HCT116 (cell line): ENCODE measurements around the gene HIC1. TPM values are rescaled to one million over a fixed set of nuclear protein-coding genes. Genes with fewer than 3 reads are reported as not detected.

ENCODE experiments used
- ATAC-seq: fragments of 200-7000 bp; cut with Tn5 transposase; 2 replicates; pipeline ENCODE4 v1.9.1; 2020; ENCODE audit warnings: mild to moderate bottlenecking, moderate library complexity
- BruUV-seq: library from RNA; stranded (reverse); fragments of 400-500 nt; replicated peaks from 2 replicates; lab custom pipeline; 2021; lab: Mats Ljungman, UMichigan
- CTCF ChIA-PET: fragments of 300-600 bp; sonication (Branson Sonifier 250); formaldehyde crosslinking; loops from one replicate; lab custom pipeline; 2021; ENCODE audit warnings: antibody characterized with exemption; lab: Charles Lee
- POLR2A ChIA-PET: fragments of 300-600, 350-600 bp; sonication (Branson Sonifier 250); formaldehyde crosslinking; loops from one replicate; lab custom pipeline; 2021; ENCODE audit warnings: antibody characterized with exemption; lab: Charles Lee
- RAD21 ChIA-PET, 2 experiments: fragments of 300-600 bp; sonication (Branson Sonifier 250); formaldehyde crosslinking; loops; one replicate each; lab custom pipeline; 2023; ENCODE audit warnings: low total read pairs in 2 of 2; ENCODE audit not compliant: uncharacterized antibody in 2 of 2, unreplicated experiment in 2 of 2, low non-redundant PET in 1 of 2; lab: Charles Lee
- DNase-seq: peaks from one replicate; pipeline ENCODE4 v3.0.0-alpha.2; 2010; ENCODE audit warnings: low read depth, low spot score
- H2AFZ ChIP-seq: fragments of 200-600 bp; shearing (Covaris generic), sonication (generic); 2 replicates; pipeline ENCODE4 v1.6.1; 2017; ENCODE audit warnings: low read depth, mixed run types, mixed read lengths, antibody characterized with exemption, low read length; ENCODE audit not compliant: poor library complexity, severe bottlenecking
- H3K27ac ChIP-seq: 2 replicates; pipeline ENCODE4 v1.5.1; 2012; ENCODE audit warnings: low read depth, low read length
- H3K27me3 ChIP-seq: fragments of 200-600 bp; sonication (generic); 2 replicates; pipeline ENCODE4 v1.6.1; 2016; ENCODE audit warnings: mixed run types, low read length, mixed read lengths; ENCODE audit not compliant: insufficient read depth
- H3K36me3 ChIP-seq, 2 experiments: fragments of 200-500 bp in 1 of 2; fragments of 200-600 bp in 1 of 2; sonication (Bioruptor generic) in 1 of 2; sonication (generic) in 1 of 2; 2 replicates each; pipeline versions ENCODE4 v1.5.1 to v1.6.1; 2014 to 2016; ENCODE audit warnings: low read length in 2 of 2, inconsistent platforms in 1 of 2, mixed read lengths in 1 of 2, mixed run types in 1 of 2; ENCODE audit not compliant: insufficient read depth in 2 of 2, control insufficient read depth in 1 of 2
- H3K4me1 ChIP-seq, 2 experiments: fragments of 200-600 bp in 1 of 2; sonication (generic) in 1 of 2; 2 replicates each; pipeline versions ENCODE4 v1.5.1 to v1.6.1; 2012 to 2017; ENCODE audit warnings: low read length in 2 of 2, inconsistent platforms in 1 of 2, mild to moderate bottlenecking in 1 of 2, mixed read lengths in 1 of 2, mixed run types in 1 of 2, moderate library complexity in 1 of 2; ENCODE audit not compliant: insufficient read depth in 2 of 2, control insufficient read depth in 1 of 2
- H3K4me2 ChIP-seq: fragments of 200-600 bp; sonication (generic); 2 replicates; pipeline ENCODE4 v1.6.1; 2017; ENCODE audit warnings: mixed run types, low read length, mixed read lengths
- H3K4me3 ChIP-seq, 2 experiments: fragments of 200-600 bp in 1 of 2; sonication (generic) in 1 of 2; replicated peaks in 1 of 2; 2 replicates each; pipeline ENCODE4 v1.5.1; 2011 to 2016; ENCODE audit warnings: low read length in 2 of 2, control low read depth in 1 of 2, low read depth in 1 of 2, mild to moderate bottlenecking in 1 of 2, mixed read lengths in 1 of 2, mixed run types in 1 of 2
- H3K79me2 ChIP-seq: fragments of 200-600 bp; sonication (generic); 2 replicates; pipeline ENCODE4 v1.6.1; 2017; ENCODE audit warnings: mild to moderate bottlenecking, mixed run types, low read length, moderate library complexity, mixed read lengths; ENCODE audit not compliant: insufficient read depth
- H3K9ac ChIP-seq: fragments of 200-600 bp; sonication (generic); 2 replicates; pipeline ENCODE4 v1.6.1; 2016; ENCODE audit warnings: low read length, mixed read lengths
- H3K9me2 ChIP-seq: fragments of 200-600 bp; sonication (generic), shearing (Covaris generic); 2 replicates; pipeline ENCODE4 v1.6.1; 2017; ENCODE audit warnings: mixed run types, mild to moderate bottlenecking, moderate library complexity; ENCODE audit not compliant: insufficient read depth
- H3K9me3 ChIP-seq, 2 experiments: fragments of 200-500 bp in 1 of 2; fragments of 200-600 bp in 1 of 2; sonication (Bioruptor generic) in 1 of 2; sonication (generic) in 1 of 2; 2 replicates each; pipeline ENCODE4 v1.6.1; 2014 to 2017; ENCODE audit warnings: low read length in 2 of 2, mixed read lengths in 2 of 2, inconsistent platforms in 1 of 2, low read depth in 1 of 2, mild to moderate bottlenecking in 1 of 2, mixed run types in 1 of 2, moderate library complexity in 1 of 2; ENCODE audit not compliant: control insufficient read depth in 1 of 2, insufficient read depth in 1 of 2
- H4K20me1 ChIP-seq: fragments of 200-600 bp; sonication (generic), shearing (Covaris generic); 2 replicates; pipeline ENCODE4 v1.6.1; 2017; ENCODE audit warnings: mixed run types, mild to moderate bottlenecking, moderate library complexity; ENCODE audit not compliant: insufficient read depth
- EGR1 ChIP-seq: IDR thresholded peaks from 2 replicates; pipeline ENCODE4 v1.6.1; 2012; ENCODE audit warnings: low read depth
- EZH2 ChIP-seq: fragments of 200-600 bp; sonication (generic); IDR thresholded peaks from 2 replicates; pipeline ENCODE4 v1.6.1; 2017; ENCODE audit warnings: antibody characterized with exemption, mixed run types
- FOSL1 ChIP-seq: IDR thresholded peaks from 2 replicates; pipeline ENCODE4 v1.6.1; 2012; ENCODE audit warnings: low read depth
- JUND ChIP-seq: IDR thresholded peaks from 2 replicates; pipeline ENCODE4 v1.6.1; 2012
- POLR2A ChIP-seq: IDR thresholded peaks from 2 replicates; pipeline ENCODE4 v1.7.0; 2011; ENCODE audit warnings: borderline replicate concordance; ENCODE audit not compliant: insufficient read depth, insufficient read length; ENCODE audit errors: extremely low read depth
- POLR2AphosphoS5 ChIP-seq: IDR thresholded peaks from 2 replicates; pipeline ENCODE4 v1.6.1; 2011; ENCODE audit warnings: mild to moderate bottlenecking, low read depth, low read length, moderate library complexity
- RAD21 ChIP-seq: IDR thresholded peaks from 2 replicates; pipeline ENCODE4 v1.6.1; 2012; ENCODE audit warnings: low read depth, mild to moderate bottlenecking
- SP1 ChIP-seq: IDR thresholded peaks from 2 replicates; pipeline ENCODE4 v1.6.1; 2012; ENCODE audit warnings: low read depth
- SRF ChIP-seq: IDR thresholded peaks from 2 replicates; pipeline ENCODE4 v1.6.1; 2012; ENCODE audit warnings: low read depth
- TCF7L2 ChIP-seq: IDR thresholded peaks from 2 replicates; pipeline ENCODE4 v1.7.0; 2011; ENCODE audit warnings: borderline replicate concordance, inconsistent platforms; ENCODE audit not compliant: insufficient read depth, insufficient read length; ENCODE audit errors: extremely low read depth
- YY1 ChIP-seq: IDR thresholded peaks from 2 replicates; pipeline ENCODE4 v1.6.1; 2011; ENCODE audit warnings: low read length, low read depth, moderate library complexity, mild to moderate bottlenecking; ENCODE audit not compliant: insufficient replicate concordance; ENCODE audit errors: extremely low read depth
- ZBTB33 ChIP-seq: IDR thresholded peaks from 2 replicates; pipeline ENCODE4 v1.6.1; 2011; ENCODE audit warnings: mild to moderate bottlenecking, low read length, moderate library complexity; ENCODE audit not compliant: insufficient replicate concordance; ENCODE audit errors: extremely low read depth
- ZNF274 ChIP-seq: fragments of 200-500 bp; sonication (Bioruptor generic); IDR thresholded peaks from 2 replicates; pipeline ENCODE4 v1.6.1; 2014; ENCODE audit warnings: mild to moderate bottlenecking, low read depth, low read length, inconsistent platforms
- intact Hi-C: fragments of 100-400 bp; cut with micrococcal nuclease; formaldehyde crosslinking; loops from 2 replicates; pipeline ENCODE4 v1.10.0; 2022
- total RNA-seq: library from RNA; stranded (reverse); gene quantifications from one replicate; pipeline ENCODE4 v1.2.1, GENCODE V29; 2021; ENCODE audit not compliant: unreplicated experiment

The HIC1 gene
- total RNA-seq, 1 experiment from 2014 or later = 0.64 TPM

- intact Hi-C loops = no loop called here
- POLR2A ChIA-PET = no interaction called here
- Histone ChIP-seq H3K4me3 (no peak overlapping the region), H3K9ac (no peak overlapping the region), H2AFZ (no peak overlapping the region), H3K4me1 (peaks cover 0 to 16% of the 10 kb centered on the region in 2 experiments; a peak in 1 of 4 replicates), H3K9me2 (no peaks in the 10 kb centered on the region), H3K4me2 (no peak overlapping the region), H4K20me1 (no peaks in the 10 kb centered on the region), H3K9me3 (no peaks in the 10 kb centered on the region), H3K36me3 (0 out of 4 replicates have a peak, but pooled peaks cover 0 to 2% of the 10 kb centered on the region in 2 experiments), H3K27ac (no peak overlapping the region), H3K79me2 (no peaks in the 10 kb centered on the region), H3K27me3 (no peaks in the 10 kb centered on the region)
- CTCF ChIA-PET = no interaction called here
- RAD21 ChIA-PET = no interaction called here
- ATAC-seq (no peak), DNase-seq (no peak)
- TF ChIP-seq ZBTB33 (no peak), YY1 (no peak), TCF7L2 (no peak)
- no TSS peak for BruUV-seq
Measured at GRCh38 chr17:2085648-2085949, 30.7 kb downstream of the HIC1 start.

DNA sequence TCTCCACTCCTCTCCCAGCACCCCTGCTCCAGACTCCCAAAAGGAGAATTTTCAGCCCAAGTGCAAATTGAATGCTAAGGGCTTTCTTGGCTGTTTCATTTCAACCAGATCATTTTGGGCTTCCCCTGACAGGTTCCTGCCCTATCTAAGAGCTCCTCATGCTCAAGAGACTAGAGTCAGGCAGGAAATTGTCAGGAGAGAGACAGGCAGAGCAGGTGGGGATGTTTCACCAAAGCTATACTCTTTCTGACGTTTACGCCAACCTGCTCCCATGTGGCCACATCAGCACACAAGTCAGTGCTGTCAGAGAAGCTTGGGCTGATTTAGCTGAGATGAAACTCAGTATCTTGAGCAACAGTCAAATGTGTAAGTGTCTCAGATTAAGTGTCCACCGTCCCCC is 31.4 kb downstream of the HIC1 start:
- RAD21 ChIA-PET = no interaction called here
- H3K36me3 ChIP-seq = no peaks in the 10 kb centered on the region
- intact Hi-C loops = no loop called here
- H3K79me2 ChIP-seq = no peaks in the 10 kb centered on the region
- POLR2A ChIA-PET = no interaction called here
- ATAC-seq (no peak), DNase-seq (no peak)
- H3K27me3 ChIP-seq = no peaks in the 10 kb centered on the region
- peaks cover 6 to 21% of the 10 kb centered on the region in 2 experiments; a peak in 3 of 4 replicates for H3K4me1 ChIP-seq
- no peak overlapping the region for H3K4me2 ChIP-seq
- CTCF ChIA-PET = no interaction called here
- no peaks in the 10 kb centered on the region for H4K20me1 ChIP-seq
- no peak overlapping the region for H3K4me3 ChIP-seq
- H3K27ac ChIP-seq = no peak overlapping the region
- no peak overlapping the region for H3K9ac ChIP-seq
- H2AFZ ChIP-seq = no peak overlapping the region
- no peaks in the 10 kb centered on the region for H3K9me2 ChIP-seq
- TF ChIP-seq EGR1 (no peak), SP1 (no peak), POLR2AphosphoS5 (no peak), JUND (no peak), RAD21 (no peak), ZNF274 (no peak), SRF (no peak), EZH2 (no peak), POLR2A (no peak), FOSL1 (no peak)
- H3K9me3 ChIP-seq = no peaks in the 10 kb centered on the region
- no TSS peak for BruUV-seq
